ENCODE results near the gene ISM2. TPM values are rescaled to one million over a fixed set of nuclear protein-coding genes. Genes with fewer than 3 reads are reported as not detected.

The ISM2 gene
- total RNA-seq, 1 experiment from 2014 or later: not detected

DNA sequence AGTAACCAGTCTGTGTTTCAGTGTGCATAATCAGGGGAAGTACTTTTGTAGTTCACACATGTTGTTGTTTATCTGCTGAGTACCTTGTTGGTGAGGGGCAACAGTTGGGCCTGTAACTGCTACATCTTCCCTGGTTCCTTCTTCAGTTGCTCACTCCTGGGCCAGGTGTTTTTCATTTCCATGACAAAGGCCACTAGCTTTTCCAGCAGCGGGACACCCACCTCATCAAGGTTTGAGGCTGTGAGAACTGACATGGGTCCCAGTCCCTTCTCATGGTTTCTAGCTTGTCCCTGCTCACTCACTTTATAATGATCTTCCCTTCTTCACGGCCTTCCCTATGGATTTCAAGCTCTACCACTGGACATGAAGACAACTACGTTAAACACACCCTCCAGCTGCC is 73.8 kb downstream of the ISM2 start:
- TF ChIP-seq, protein P1, sequence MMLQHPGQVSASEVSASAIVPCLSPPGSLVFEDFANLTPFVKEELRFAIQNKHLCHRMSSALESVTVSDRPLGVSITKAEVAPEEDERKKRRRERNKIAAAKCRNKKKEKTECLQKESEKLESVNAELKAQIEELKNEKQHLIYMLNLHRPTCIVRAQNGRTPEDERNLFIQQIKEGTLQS (IDR thresholded peaks at IDR 0.05): no peak
- no peak for TF ChIP-seq CTCF (IDR thresholded peaks at IDR 0.05 in 2 of 3, conservative IDR thresholded peaks at IDR 0.05 in 1 of 3; ENCODE audit: borderline replicate concordance in 1 of 3, insufficient read depth in 1 of 3, low read depth in 2 of 3, low read length in 2 of 3)
- no peak for TF ChIP-seq POLR2A (IDR thresholded peaks at IDR 0.05; ENCODE audit: borderline replicate concordance, extremely low read depth, insufficient read depth, insufficient read length)
- TF ChIP-seq SRF (IDR thresholded peaks at IDR 0.05; ENCODE audit: low read depth): no peak
- TF ChIP-seq FOSL1 (IDR thresholded peaks at IDR 0.05; ENCODE audit: low read depth): no peak
- no peak for TF ChIP-seq POLR2AphosphoS5 (IDR thresholded peaks at IDR 0.05; ENCODE audit: low read depth, low read length)
- no peak for TF ChIP-seq ELF1 (IDR thresholded peaks at IDR 0.05; ENCODE audit: borderline replicate concordance, low read depth)
- no peak for TF ChIP-seq TCF7L2 (IDR thresholded peaks at IDR 0.05; ENCODE audit: borderline replicate concordance, extremely low read depth, insufficient read depth, insufficient read length)
- TF ChIP-seq REST (IDR thresholded peaks at IDR 0.05; ENCODE audit: low read depth): no peak
- TF ChIP-seq, protein P2, sequence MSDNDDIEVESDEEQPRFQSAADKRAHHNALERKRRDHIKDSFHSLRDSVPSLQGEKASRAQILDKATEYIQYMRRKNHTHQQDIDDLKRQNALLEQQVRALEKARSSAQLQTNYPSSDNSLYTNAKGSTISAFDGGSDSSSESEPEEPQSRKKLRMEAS (IDR thresholded peaks at IDR 0.05): no peak
- TF ChIP-seq CEBPB (IDR thresholded peaks at IDR 0.05; ENCODE audit: low read depth): no peak
- TF ChIP-seq EZH2 (IDR thresholded peaks at IDR 0.05): no peak
- TF ChIP-seq EGR1 (IDR thresholded peaks at IDR 0.05; ENCODE audit: low read depth): no peak
- DNase-seq (ENCODE audit: low read depth, low spot score): no peak
- Histone ChIP-seq H3K79me2 (ENCODE audit: insufficient read depth, low read length) (no peaks in the 10 kb centered on the region), H3K9me2 (ENCODE audit: insufficient read depth) (no peaks in the 10 kb centered on the region), H3K4me3 (replicated peaks in 1 of 2; ENCODE audit: low read depth in 1 of 2, low read length in 2 of 2) (no peak overlapping the region), H4K20me1 (ENCODE audit: insufficient read depth) (no peaks in the 10 kb centered on the region), H3K36me3 (ENCODE audit: control insufficient read depth in 1 of 2, insufficient read depth in 2 of 2, low read length in 2 of 2) (peaks cover 22 to 43% of the 10 kb centered on the region in 2 experiments; a peak in 3 of 4 replicates), H3K4me1 (ENCODE audit: control insufficient read depth in 1 of 2, insufficient read depth in 2 of 2, low read length in 2 of 2) (no peaks in the 10 kb centered on the region), H3K4me2 (ENCODE audit: low read length) (no peak overlapping the region), H3K27me3 (ENCODE audit: insufficient read depth, low read length) (no peaks in the 10 kb centered on the region), H3K9ac (ENCODE audit: low read length) (no peak overlapping the region), H3K9me3 (ENCODE audit: control insufficient read depth in 1 of 2, insufficient read depth in 1 of 2, low read depth in 1 of 2, low read length in 2 of 2) (no peaks in the 10 kb centered on the region), H3K27ac (ENCODE audit: low read depth, low read length) (no peak overlapping the region), H2AFZ (ENCODE audit: low read depth, low read length, poor library complexity, severe bottlenecking) (no peak overlapping the region)
- ChIA-PET POLR2A (no interaction called here), CTCF (no interaction called here), RAD21 (ENCODE audit: low non-redundant PET in 1 of 2, low total read pairs in 2 of 2, uncharacterized antibody in 2 of 2, unreplicated experiment in 2 of 2) (no interaction called here)
- ATAC-seq: no peak
- no TSS peak for BruUV-seq (replicated peaks)
- intact Hi-C loops (cut with micrococcal nuclease): no loop called here

Other genes starting within 250 kb of the ISM2 start
- gene NGB, start 227.6 kb downstream of the ISM2 start, total RNA-seq (2021; ENCODE audit: unreplicated experiment): not detected
- gene POMT2, start 177.9 kb downstream of the ISM2 start, total RNA-seq (2021; ENCODE audit: unreplicated experiment): 30.2 TPM
- 30.4 TPM for gene GSTZ1, start 177.8 kb downstream of the ISM2 start, total RNA-seq (2021; ENCODE audit: unreplicated experiment)
- 21.2 TPM for gene TMED8, start 121.7 kb downstream of the ISM2 start, total RNA-seq (2021; ENCODE audit: unreplicated experiment)
- 1.9 TPM for gene SAMD15, start 121.4 kb downstream of the ISM2 start, total RNA-seq (2021; ENCODE audit: unreplicated experiment)
- 0.66 TPM for gene NOXRED1, start 75.3 kb downstream of the ISM2 start, total RNA-seq (2021; ENCODE audit: unreplicated experiment)
- gene VIPAS39, start 41.2 kb downstream of the ISM2 start, total RNA-seq (2021; ENCODE audit: unreplicated experiment): 16.8 TPM
- 222 TPM for gene AHSA1, start 40.7 kb downstream of the ISM2 start, total RNA-seq (2021; ENCODE audit: unreplicated experiment)
- gene SPTLC2, start 117.8 kb upstream of the ISM2 start, total RNA-seq (2021; ENCODE audit: unreplicated experiment): 44.7 TPM
- gene ALKBH1, start 209.2 kb upstream of the ISM2 start, total RNA-seq (2021; ENCODE audit: unreplicated experiment): 14.4 TPM
- 242 TPM for gene SLIRP, start 209.3 kb upstream of the ISM2 start, total RNA-seq (2021; ENCODE audit: unreplicated experiment)

Measured in HCT116 (cell line).